Neural cell (in vitro differentiated cells): ENCODE data around the gene SLC38A1. TPM values are rescaled to one million over a fixed set of nuclear protein-coding genes. Genes with fewer than 3 reads are reported as not detected.
"Not testable (repeated sequence)": the region's sequence is repeated elsewhere in the genome, so short reads cannot be mapped to it uniquely, and the experiment has no call there.

Experiments used
- H2AFZ ChIP-seq: fragments of 200-600, 300-800 bp; sonication (generic), shearing (Covaris generic); 2 replicates; pipeline ENCODE4 v1.6.0; 2014; ENCODE audit warnings: low read depth, mild to moderate bottlenecking, antibody characterized with exemption, low read length, moderate library complexity
- H3F3A ChIP-seq: fragments of 200-600 bp; shearing (Covaris generic); 2 replicates; pipeline ENCODE4 v1.6.1; 2016; ENCODE audit warnings: mild to moderate bottlenecking, moderate library complexity, mixed read lengths, antibody characterized with exemption, low read length; ENCODE audit not compliant: insufficient read depth, poor library complexity, severe bottlenecking
- H3K27ac ChIP-seq: fragments of 200-600, 300-800 bp; sonication (generic), shearing (Covaris generic); 2 replicates; pipeline ENCODE4 v1.5.1; 2014; ENCODE audit warnings: mild to moderate bottlenecking, low read length, moderate library complexity
- H3K27me3 ChIP-seq: fragments of 300-800, 200-600 bp; sonication (generic), shearing (Covaris generic); 2 replicates; pipeline ENCODE4 v1.6.0; 2014; ENCODE audit warnings: mild to moderate bottlenecking, low read depth, low read length, moderate library complexity; ENCODE audit not compliant: insufficient read depth
- H3K36me3 ChIP-seq: fragments of 300-800, 200-600 bp; sonication (generic), shearing (Covaris generic); 2 replicates; pipeline ENCODE4 v1.5.1; 2014; ENCODE audit warnings: mild to moderate bottlenecking, antibody characterized with exemption, low read length, moderate library complexity; ENCODE audit not compliant: insufficient read depth
- H3K4me2 ChIP-seq: fragments of 300-800, 200-600 bp; sonication (generic), shearing (Covaris generic); 2 replicates; pipeline ENCODE4 v1.6.0; 2014; ENCODE audit warnings: mild to moderate bottlenecking, low read length
- H3K4me3 ChIP-seq: fragments of 300-800, 200-600 bp; sonication (generic), shearing (Covaris generic); 2 replicates; pipeline ENCODE4 v1.5.1; 2014; ENCODE audit warnings: mild to moderate bottlenecking, low read length, moderate library complexity
- H3K79me2 ChIP-seq: fragments of 200-600 bp; shearing (Covaris generic); replicated peaks from 2 replicates; pipeline ENCODE4 v1.6.0; 2014; ENCODE audit warnings: mild to moderate bottlenecking, low read length, moderate library complexity; ENCODE audit not compliant: insufficient read depth
- H3K9ac ChIP-seq: fragments of 300-800, 200-600 bp; sonication (generic), shearing (Covaris generic); 2 replicates; pipeline ENCODE4 v1.6.1; 2016; ENCODE audit warnings: mild to moderate bottlenecking, low read length, mixed read lengths
- H3K9me2 ChIP-seq: fragments of 200-600 bp; shearing (Covaris generic); 2 replicates; pipeline ENCODE4 v1.6.1; 2016; ENCODE audit warnings: mild to moderate bottlenecking, low read length, mixed read lengths; ENCODE audit not compliant: insufficient read depth
- H3K9me3 ChIP-seq: fragments of 200-600, 300-800 bp; sonication (generic), shearing (Covaris generic); 2 replicates; pipeline ENCODE4 v1.6.1; 2016; ENCODE audit warnings: mild to moderate bottlenecking, mixed run types, low read length, moderate library complexity, mixed read lengths
- H4K20me1 ChIP-seq: fragments of 200-600 bp; shearing (Covaris generic); 2 replicates; pipeline ENCODE4 v1.6.1; 2016; ENCODE audit warnings: mild to moderate bottlenecking, mixed run types; ENCODE audit not compliant: insufficient read depth
- CTCF ChIP-seq: fragments of 450-650 bp; IDR thresholded peaks from 2 replicates; pipeline ENCODE4 v1.5.1; 2014; ENCODE audit warnings: antibody characterized with exemption, mild to moderate bottlenecking, moderate library complexity; ENCODE audit not compliant: poor library complexity, severe bottlenecking
- EP300 ChIP-seq: fragments of 450-650 bp; conservative IDR thresholded peaks from 2 replicates; pipeline ENCODE4 v1.6.1; 2014; ENCODE audit warnings: antibody characterized with exemption, mild to moderate bottlenecking, moderate library complexity; ENCODE audit not compliant: poor library complexity, severe bottlenecking
- EZH2 ChIP-seq: fragments of 200-600, 300-800 bp; shearing (Covaris generic), sonication (generic); IDR thresholded peaks from 2 replicates; pipeline ENCODE4 v1.6.1; 2014; ENCODE audit warnings: antibody characterized with exemption, low read length, borderline replicate concordance, mild to moderate bottlenecking; ENCODE audit not compliant: insufficient read depth, poor library complexity, severe bottlenecking
- MXI1 ChIP-seq: fragments of 450-650 bp; conservative IDR thresholded peaks from 2 replicates; pipeline ENCODE4 v1.6.1; 2014; ENCODE audit warnings: antibody characterized with exemption, mild to moderate bottlenecking; ENCODE audit not compliant: poor library complexity, severe bottlenecking
- POLR2AphosphoS5 ChIP-seq: IDR thresholded peaks from 2 replicates; pipeline ENCODE4 v1.6.1; 2012
- RAD21 ChIP-seq: fragments of 450-650 bp; conservative IDR thresholded peaks from 2 replicates; pipeline ENCODE4 v1.6.1; 2014; ENCODE audit warnings: antibody characterized with exemption, mild to moderate bottlenecking, moderate library complexity
- SMC3 ChIP-seq: fragments of 450-650 bp; conservative IDR thresholded peaks from 2 replicates; pipeline ENCODE4 v1.6.1; 2014; ENCODE audit warnings: antibody characterized with exemption, mild to moderate bottlenecking, moderate library complexity; ENCODE audit not compliant: poor library complexity
- TAF1 ChIP-seq: IDR thresholded peaks from 2 replicates; pipeline ENCODE4 v1.6.1; 2012; ENCODE audit warnings: low read depth
- polyA plus RNA-seq: library from polyadenylated mRNA; depleted of rRNA; stranded (reverse); fragments of >200 nt; gene quantifications from 2 replicates; pipeline ENCODE4 v1.2.3, GENCODE V29; 2014
- TF ChIP-seq, protein P1 (sequence below): IDR thresholded peaks from 2 replicates; pipeline ENCODE4 v1.6.1; 2012; ENCODE audit warnings: borderline replicate concordance

Gene SLC38A1
- polyA plus RNA-seq, 1 donor from 2014 or later: 124 TPM

DNA sequence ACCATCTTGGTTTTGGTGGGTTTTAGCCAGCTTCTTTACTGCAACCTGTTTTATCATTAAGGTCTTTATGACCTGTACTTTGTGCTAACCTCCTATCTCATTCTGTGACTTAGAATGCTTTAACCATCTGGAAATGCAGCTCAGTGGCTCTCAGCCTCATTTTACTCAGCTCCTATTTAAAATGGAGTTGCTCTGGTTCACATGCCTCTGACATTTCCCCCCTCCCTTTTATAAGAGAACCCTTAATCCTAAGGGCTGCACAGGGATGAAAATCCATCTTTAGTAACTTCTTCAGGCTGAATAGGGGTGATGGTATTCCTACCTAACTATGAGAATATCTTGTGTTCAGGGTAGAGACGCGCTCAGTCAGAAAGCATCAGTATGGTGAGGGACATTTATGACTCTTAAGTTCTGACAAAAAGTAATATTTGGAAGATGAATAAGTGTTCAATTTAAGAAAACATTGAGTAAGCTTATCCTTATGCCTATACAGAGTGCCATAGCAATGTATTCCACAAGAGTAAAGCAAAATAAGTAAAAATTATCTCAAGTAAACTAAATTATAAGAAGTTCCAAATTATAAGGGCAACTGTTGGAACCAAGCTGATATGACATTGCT, 15.2 kb downstream of the SLC38A1 start:
- H2AFZ ChIP-seq: no peak overlapping the region
- peaks cover 49% of the 10 kb centered on the region for H3K79me2 ChIP-seq
- H3K4me3 ChIP-seq: no peak overlapping the region
- no peaks in the 10 kb centered on the region for H3F3A ChIP-seq
- no peak overlapping the region for H3K9ac ChIP-seq
- H3K9me3 ChIP-seq: no peaks in the 10 kb centered on the region
- no peaks in the 10 kb centered on the region for H4K20me1 ChIP-seq
- peaks cover 5% of the 10 kb centered on the region for H3K36me3 ChIP-seq
- H3K9me2 ChIP-seq: no peaks in the 10 kb centered on the region
- H3K4me2 ChIP-seq: no peak overlapping the region
- H3K27me3 ChIP-seq: no peaks in the 10 kb centered on the region
- H3K27ac ChIP-seq: no peak overlapping the region
- TF ChIP-seq, protein P1, sequence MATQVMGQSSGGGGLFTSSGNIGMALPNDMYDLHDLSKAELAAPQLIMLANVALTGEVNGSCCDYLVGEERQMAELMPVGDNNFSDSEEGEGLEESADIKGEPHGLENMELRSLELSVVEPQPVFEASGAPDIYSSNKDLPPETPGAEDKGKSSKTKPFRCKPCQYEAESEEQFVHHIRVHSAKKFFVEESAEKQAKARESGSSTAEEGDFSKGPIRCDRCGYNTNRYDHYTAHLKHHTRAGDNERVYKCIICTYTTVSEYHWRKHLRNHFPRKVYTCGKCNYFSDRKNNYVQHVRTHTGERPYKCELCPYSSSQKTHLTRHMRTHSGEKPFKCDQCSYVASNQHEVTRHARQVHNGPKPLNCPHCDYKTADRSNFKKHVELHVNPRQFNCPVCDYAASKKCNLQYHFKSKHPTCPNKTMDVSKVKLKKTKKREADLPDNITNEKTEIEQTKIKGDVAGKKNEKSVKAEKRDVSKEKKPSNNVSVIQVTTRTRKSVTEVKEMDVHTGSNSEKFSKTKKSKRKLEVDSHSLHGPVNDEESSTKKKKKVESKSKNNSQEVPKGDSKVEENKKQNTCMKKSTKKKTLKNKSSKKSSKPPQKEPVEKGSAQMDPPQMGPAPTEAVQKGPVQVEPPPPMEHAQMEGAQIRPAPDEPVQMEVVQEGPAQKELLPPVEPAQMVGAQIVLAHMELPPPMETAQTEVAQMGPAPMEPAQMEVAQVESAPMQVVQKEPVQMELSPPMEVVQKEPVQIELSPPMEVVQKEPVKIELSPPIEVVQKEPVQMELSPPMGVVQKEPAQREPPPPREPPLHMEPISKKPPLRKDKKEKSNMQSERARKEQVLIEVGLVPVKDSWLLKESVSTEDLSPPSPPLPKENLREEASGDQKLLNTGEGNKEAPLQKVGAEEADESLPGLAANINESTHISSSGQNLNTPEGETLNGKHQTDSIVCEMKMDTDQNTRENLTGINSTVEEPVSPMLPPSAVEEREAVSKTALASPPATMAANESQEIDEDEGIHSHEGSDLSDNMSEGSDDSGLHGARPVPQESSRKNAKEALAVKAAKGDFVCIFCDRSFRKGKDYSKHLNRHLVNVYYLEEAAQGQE: no peak
- no peak for TF ChIP-seq POLR2AphosphoS5
- TF ChIP-seq EP300: no peak
- no peak for TF ChIP-seq TAF1
- no peak for TF ChIP-seq RAD21
- TF ChIP-seq EZH2: no peak
- TF ChIP-seq CTCF: no peak
- TF ChIP-seq MXI1: no peak
- no peak for TF ChIP-seq SMC3

- H3K4me2 ChIP-seq, H4K20me1 ChIP-seq, H3K9me3 ChIP-seq, H3K36me3 ChIP-seq, H3K4me3 ChIP-seq, H2AFZ ChIP-seq, H3K27ac ChIP-seq, H3F3A ChIP-seq, H3K9ac ChIP-seq, H3K27me3 ChIP-seq, H3K9me2 ChIP-seq: not testable (repeated sequence)
- peaks cover 34% of the 10 kb centered on the region for H3K79me2 ChIP-seq
Measured at GRCh38 chr12:46251994-46252393, 16.8 kb downstream of the SLC38A1 start.

- not testable (repeated sequence) for H3F3A ChIP-seq, H3K9me2 ChIP-seq, H3K36me3 ChIP-seq, H3K4me2 ChIP-seq, H3K27me3 ChIP-seq, H2AFZ ChIP-seq, H3K9ac ChIP-seq, H4K20me1 ChIP-seq, H3K9me3 ChIP-seq, H3K4me3 ChIP-seq, H3K27ac ChIP-seq
- H3K79me2 ChIP-seq: peaks cover 34% of the 10 kb centered on the region
Measured at GRCh38 chr12:46249960-46250359, 18.9 kb downstream of the SLC38A1 start.
